Stimulated activated naive CD8-positive, alpha-beta T cell treated with anti-CD3 and anti-CD28 coated beads, Interleukin-15, amount 100 ng/mL, for 72 hours (primary cell): ENCODE data around the gene SMIM36.
"Not testable (repeated sequence)": the region's sequence is repeated elsewhere in the genome, so short reads cannot be mapped to it uniquely, and the experiment has no call there.

ENCODE experiments used
- ATAC-seq: fragments of 150-1000 bp; cut with Tn5 transposase; 2 replicates; pipeline ENCODE4 v1.10.0; 2021; ENCODE audit warnings: mild to moderate bottlenecking, moderate library complexity
- DNase-seq, 2 donors: peaks; one replicate each; pipeline ENCODE4 v3.0.0; 2021 to 2022
- H3K27ac Mint-ChIP-seq, 2 donors: one replicate each; pipeline ENCODE4 v1.8.0; 2022; ENCODE audit warnings: mild to moderate bottlenecking in 2 of 2, mixed read lengths in 2 of 2, moderate library complexity in 2 of 2
- H3K27me3 Mint-ChIP-seq: one replicate; pipeline ENCODE4 v1.8.0; 2022; ENCODE audit warnings: mixed read lengths
- H3K4me1 Mint-ChIP-seq: one replicate; pipeline ENCODE4 v1.8.0; 2022; ENCODE audit warnings: mild to moderate bottlenecking, mixed read lengths
- H3K4me3 Mint-ChIP-seq, 2 donors: one replicate each; pipeline ENCODE4 v1.8.0; 2022; ENCODE audit warnings: mild to moderate bottlenecking in 2 of 2, mixed read lengths in 2 of 2, moderate library complexity in 1 of 2
- H3K9me3 Mint-ChIP-seq, 2 donors: one replicate each; pipeline ENCODE4 v1.8.0; 2022; ENCODE audit warnings: mixed read lengths in 2 of 2

SMIM36 gene

DNA sequence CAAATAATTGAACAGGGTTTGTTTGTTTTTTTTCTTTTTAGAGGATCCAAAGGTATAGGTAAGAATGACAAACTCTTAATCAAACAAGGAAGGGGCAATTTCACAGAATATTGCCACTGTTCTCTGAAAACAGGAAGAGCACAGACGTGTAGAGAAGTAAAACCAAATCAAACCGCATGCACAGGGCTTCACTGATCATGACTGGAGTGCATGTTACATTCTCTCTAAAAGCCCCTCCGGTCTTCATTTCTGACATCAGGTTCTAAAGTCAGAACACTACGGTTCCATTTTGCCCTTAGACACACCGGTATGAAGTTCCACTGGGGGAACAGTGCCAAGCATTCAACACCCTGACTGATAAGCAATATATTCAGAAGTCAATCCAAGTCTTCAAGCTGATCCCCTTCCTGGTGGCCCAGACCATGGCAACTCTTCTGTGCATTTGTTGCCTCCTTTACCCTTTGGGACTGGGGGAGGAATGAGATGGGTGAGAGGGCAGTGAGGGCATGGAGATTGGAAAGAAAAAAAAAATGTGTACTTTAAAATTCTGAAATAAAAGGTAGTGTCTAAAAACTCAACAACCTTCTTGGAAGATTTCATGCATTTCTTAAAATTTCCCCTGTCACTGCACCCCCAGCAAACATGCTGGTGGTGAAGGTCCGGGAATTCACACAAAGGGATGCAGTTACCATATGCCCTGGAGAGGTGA is 91.0 kb downstream of the SMIM36 start:
- ATAC-seq: peak; percentile 76
- DNase-seq: peak; percentile 41 to 66
- peaks cover 47% of the 10 kb centered on the region for H3K4me1 Mint-ChIP-seq
- H3K9me3 Mint-ChIP-seq: no peaks in the 10 kb centered on the region
- H3K27me3 Mint-ChIP-seq: peaks cover 26% of the 10 kb centered on the region
- H3K27ac Mint-ChIP-seq: peak overlapping the region; percentile 97 to 98
- peak overlapping the region; percentile 94 to 97 for H3K4me3 Mint-ChIP-seq

DNA sequence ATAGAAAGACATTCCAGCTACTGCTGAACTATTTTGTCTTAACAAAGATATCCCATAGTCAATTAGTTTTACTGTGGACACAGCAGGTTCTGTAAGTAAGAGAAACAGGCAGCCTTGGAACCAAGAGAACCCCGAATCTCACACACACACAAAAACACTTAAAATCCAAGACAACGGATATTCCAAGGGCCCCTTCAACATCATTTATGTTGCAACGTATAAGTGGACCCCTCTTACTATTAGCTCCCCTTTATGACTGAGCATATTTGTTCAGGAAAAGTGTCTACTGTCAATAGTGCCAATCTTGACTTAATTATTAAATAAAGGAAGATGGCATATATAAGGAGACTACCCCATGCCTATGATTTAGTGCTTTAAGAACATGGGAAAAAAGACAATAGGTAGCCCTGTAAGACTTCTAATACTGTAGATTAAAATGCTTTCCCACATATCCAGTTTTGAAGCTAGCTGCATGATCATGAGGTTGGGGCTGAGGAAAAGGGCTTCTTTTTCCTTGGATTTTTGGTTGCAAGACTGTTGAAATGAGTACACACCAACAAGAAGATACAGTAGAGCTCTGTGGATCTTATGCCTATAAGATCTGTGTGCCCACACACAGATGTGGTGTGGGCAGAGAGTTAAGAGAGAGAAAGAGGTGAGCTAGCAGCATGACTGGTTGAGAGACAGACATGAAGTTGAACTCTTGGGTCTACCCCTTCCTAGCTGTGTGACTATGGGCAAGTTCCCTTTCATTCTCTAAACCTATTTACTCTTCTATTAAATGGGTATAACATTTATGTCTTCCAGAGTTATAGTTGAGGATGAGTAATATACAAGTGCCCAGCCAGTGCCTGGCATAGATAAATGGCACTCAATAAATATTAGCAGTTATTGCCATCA is 92.6 kb downstream of the SMIM36 start:
- no peaks in the 10 kb centered on the region for H3K9me3 Mint-ChIP-seq
- H3K27ac Mint-ChIP-seq: peak overlapping the region in 1 of 2 donors; percentile 97
- DNase-seq (no peak), ATAC-seq (no peak)
- H3K27me3 Mint-ChIP-seq: peaks cover 10% of the 10 kb centered on the region
- H3K4me3 Mint-ChIP-seq: peak overlapping the region; percentile 94 to 97
- peaks cover 63% of the 10 kb centered on the region for H3K4me1 Mint-ChIP-seq

DNA sequence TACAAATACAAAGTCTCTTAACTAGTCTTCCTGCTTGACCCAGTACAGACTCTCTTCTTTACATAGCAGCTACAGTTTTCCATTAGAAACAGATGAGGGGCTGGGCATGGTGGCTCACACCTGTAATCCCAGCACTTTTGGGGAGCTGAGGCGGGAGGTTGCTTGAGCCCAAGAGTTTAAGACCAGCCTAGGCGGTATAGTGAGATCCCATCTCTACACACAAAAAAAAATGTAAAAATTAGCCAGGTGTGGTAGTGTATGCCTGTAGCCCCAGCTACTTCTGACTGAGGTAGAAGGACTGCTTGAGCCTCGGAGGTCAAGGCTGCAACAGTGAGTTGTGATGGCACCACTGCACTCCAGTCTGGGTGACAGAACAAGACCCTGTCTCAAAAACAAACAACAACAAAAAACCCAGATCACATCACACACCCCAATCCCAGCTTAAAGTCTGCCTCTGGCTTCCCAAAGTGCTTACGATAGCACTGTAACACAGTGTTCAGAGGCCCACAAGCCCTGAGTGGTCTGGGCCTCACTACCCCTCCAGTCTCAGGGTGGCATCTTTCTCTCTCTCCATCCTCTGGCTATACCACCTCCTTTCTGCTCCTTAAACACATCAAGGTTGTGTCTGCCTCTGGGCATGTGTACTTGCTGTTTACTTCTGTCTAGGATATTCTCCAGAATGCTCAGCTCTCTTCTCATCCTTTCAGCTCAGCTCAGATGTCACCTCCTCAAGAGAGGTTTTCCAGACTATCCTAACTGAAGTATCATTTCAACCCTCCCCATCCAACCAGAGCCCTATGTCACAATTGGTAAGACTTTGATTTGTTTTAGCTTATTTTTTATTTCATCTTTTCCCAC is 93.6 kb downstream of the SMIM36 start:
- DNase-seq (no peak), ATAC-seq (no peak)
- no peaks in the 10 kb centered on the region for H3K9me3 Mint-ChIP-seq
- peaks cover 65% of the 10 kb centered on the region for H3K4me1 Mint-ChIP-seq
- H3K27me3 Mint-ChIP-seq: peaks cover under 1% of the 10 kb centered on the region
- peak overlapping the region; percentile 70 to 71 for H3K4me3 Mint-ChIP-seq
- H3K27ac Mint-ChIP-seq: peak overlapping the region in 1 of 2 donors; percentile 87

DNA sequence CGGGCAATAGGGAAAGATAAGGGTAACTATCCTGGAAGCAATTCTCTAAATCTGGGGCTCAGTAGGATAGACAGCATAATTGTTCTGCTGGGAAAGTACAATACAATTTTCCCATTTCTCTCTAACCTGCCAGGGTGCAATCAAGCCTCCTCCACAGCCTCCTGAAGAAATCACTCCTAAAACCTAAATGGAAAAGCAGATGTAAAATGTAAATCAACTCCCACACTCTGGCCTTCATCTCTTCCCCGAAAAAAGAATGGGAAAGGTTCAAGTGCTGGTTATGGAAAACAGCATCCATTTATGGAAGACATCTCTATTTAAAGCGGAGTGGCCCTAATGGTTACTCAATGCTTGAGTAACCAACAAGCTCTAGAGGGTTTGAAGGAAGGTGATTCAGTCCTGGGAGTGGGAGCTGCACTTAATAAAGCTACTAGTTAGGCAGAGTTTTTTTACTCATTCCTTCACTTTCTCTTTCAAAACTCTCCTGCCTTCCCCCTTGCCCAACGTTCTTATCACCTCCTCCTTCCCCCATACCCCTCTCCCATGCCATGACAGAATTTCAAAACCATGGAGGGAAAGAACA is 94.7 kb downstream of the SMIM36 start:
- Mint-ChIP-seq H3K9me3 (no peaks in the 10 kb centered on the region), H3K27ac (peak overlapping the region; percentile 22 to 87), H3K4me1 (peaks cover 59% of the 10 kb centered on the region), H3K4me3 (peak overlapping the region; percentile 70 to 71), H3K27me3 (no peaks in the 10 kb centered on the region)
- DNase-seq (no peak), ATAC-seq (no peak)

DNA sequence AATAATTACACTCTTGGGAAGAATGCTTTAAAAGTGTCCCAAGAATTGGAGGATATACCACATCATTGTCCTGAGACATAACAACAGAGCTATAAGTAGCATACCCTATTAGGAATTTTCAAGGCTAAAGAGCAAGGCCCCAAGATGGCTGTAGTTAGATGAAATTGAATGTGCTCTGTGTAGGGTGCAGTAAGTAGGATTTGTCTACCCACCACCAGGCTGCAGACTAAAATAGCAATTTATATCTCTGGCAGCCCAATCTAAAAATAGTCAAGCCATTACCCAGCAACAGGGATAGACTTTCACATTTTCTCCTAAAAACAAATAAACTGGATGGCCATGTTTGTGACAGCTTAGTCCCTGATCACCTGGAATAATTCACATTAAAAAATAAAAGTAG is 95.3 kb downstream of the SMIM36 start:
- H3K4me3 Mint-ChIP-seq: peak overlapping the region in 1 of 2 donors; percentile 9
- DNase-seq (no peak), ATAC-seq (no peak)
- no peak overlapping the region for H3K27ac Mint-ChIP-seq
- no peaks in the 10 kb centered on the region for H3K9me3 Mint-ChIP-seq
- no peaks in the 10 kb centered on the region for H3K27me3 Mint-ChIP-seq
- H3K4me1 Mint-ChIP-seq: peaks cover 59% of the 10 kb centered on the region

DNA sequence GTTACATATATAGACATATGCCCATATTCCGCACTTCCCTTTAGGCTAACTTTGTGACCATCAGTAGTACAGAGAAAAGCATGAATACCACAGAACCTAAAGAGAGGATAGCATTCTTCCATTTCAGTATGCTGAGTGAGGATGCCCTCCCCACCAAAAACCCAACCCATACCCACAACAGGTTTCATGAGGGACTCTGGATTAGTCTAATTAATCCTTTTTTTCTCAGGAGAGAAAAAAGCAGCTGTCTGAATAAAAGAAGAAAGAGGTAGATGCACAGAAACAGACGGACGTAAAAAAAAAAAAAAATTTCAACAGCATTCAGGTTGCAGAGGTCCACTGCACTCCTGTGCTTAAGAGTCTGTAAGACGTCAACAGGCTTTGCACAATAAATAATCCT is 96.3 kb downstream of the SMIM36 start:
- DNase-seq (no peak), ATAC-seq (no peak)
- Mint-ChIP-seq H3K27ac (peak overlapping the region in 1 of 2 donors; percentile 65), H3K9me3 (no peaks in the 10 kb centered on the region), H3K4me1 (peaks cover 59% of the 10 kb centered on the region), H3K27me3 (no peaks in the 10 kb centered on the region), H3K4me3 (peak overlapping the region; percentile 68 to 78)

DNA sequence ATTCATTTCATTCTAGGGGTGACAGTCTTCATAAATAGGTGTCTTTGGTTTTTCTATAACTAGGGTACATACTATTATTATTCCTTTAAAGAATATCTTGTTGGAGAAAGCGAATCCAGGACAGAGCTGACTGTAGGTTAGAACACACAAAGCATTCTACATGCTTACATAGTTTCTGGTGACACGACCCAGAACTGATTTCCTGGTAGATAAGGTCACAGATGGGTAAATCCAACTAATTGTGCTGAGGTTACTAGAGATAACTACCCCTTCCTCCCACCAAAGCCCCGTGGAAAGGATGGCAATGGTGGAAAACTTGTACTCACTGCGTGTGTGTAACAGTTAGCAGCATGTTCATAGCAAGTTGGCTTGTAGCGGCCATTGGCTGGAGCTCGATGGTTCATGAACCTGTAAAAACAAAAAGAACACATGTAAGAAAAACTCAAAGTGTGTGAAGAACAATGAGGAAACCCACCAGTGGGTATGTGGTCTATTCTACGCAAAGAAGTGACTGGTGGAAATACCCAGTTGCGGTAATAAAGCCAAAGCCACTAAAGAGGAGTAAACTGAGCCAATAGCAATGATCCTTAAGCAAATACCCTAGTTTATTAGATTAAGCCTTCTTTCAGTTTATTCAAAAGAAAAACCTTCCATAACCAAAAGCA is 97.3 kb downstream of the SMIM36 start:
- Mint-ChIP-seq H3K4me3 (peak overlapping the region; percentile 68 to 78), H3K27me3 (no peaks in the 10 kb centered on the region), H3K9me3 (no peaks in the 10 kb centered on the region), H3K4me1 (peaks cover 48% of the 10 kb centered on the region), H3K27ac (peak overlapping the region in 1 of 2 donors; percentile 67)
- ATAC-seq (peak; percentile 94), DNase-seq (peak; percentile 41 to 57)

DNA sequence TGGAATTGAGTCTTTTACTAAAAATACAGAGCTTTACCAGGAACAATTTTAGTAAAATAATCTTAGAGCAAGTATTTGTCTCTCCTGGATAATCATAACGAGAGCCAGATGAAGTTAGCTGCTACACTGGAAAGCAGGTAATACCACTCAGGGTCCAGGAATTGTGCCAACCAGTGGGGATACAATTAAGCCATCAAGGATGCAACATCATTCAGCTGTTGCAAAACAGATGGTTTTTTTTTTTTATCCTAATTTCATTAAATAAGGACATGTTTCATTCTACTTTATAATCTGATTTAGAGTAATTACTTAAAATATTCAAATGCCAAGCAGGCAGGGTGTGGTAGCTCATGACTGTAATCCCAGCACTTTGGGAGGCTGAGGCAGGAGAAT is 99.8 kb downstream of the SMIM36 start:
- Mint-ChIP-seq H3K4me3 (no peak overlapping the region), H3K9me3 (no peaks in the 10 kb centered on the region), H3K4me1 (peaks cover 23% of the 10 kb centered on the region), H3K27ac (peak overlapping the region in 1 of 2 donors; percentile 46), H3K27me3 (no peaks in the 10 kb centered on the region)
- ATAC-seq (no peak), DNase-seq (no peak)

DNA sequence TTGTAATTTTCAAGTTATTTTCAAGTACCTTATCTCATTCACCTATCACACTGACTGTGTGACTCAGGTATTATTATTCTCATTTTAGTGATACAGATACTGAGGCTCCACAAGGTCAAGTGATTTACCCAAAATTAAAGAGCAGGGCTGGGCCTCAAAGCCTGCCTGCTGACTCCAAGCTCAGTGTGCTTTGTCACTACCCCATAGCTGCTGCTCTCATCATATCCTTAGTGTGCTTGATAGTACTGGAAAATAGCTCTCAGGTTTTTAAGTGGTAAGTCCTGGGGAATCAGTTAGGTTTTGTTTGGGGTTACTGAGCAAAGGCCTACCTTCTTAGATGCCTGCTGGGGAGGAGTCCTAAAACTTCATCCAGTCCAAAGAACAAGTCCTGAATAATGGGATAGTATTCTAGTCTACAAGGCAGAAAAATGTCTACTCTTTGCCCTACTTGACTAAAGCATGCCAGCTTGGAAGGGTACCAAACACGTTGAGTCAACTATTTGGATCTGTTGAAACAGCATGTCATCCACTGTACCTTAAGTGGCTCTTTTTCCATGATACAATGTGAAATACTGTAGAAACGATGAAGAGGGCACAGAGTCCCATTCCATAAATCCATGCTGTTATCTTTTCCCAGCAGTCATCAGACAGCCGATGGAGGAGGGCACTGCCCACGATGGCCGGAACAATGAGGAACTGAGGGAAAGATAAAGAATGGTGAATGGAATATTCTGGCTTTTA is 100.4 kb downstream of the SMIM36 start:
- ATAC-seq: no peak
- peak overlapping the region in 1 of 2 donors; percentile 46 for H3K27ac Mint-ChIP-seq
- H3K4me3 Mint-ChIP-seq: no peak overlapping the region
- H3K9me3 Mint-ChIP-seq: no peaks in the 10 kb centered on the region
- H3K27me3 Mint-ChIP-seq: no peaks in the 10 kb centered on the region
- no peak for DNase-seq
- H3K4me1 Mint-ChIP-seq: peaks cover 20% of the 10 kb centered on the region

DNA sequence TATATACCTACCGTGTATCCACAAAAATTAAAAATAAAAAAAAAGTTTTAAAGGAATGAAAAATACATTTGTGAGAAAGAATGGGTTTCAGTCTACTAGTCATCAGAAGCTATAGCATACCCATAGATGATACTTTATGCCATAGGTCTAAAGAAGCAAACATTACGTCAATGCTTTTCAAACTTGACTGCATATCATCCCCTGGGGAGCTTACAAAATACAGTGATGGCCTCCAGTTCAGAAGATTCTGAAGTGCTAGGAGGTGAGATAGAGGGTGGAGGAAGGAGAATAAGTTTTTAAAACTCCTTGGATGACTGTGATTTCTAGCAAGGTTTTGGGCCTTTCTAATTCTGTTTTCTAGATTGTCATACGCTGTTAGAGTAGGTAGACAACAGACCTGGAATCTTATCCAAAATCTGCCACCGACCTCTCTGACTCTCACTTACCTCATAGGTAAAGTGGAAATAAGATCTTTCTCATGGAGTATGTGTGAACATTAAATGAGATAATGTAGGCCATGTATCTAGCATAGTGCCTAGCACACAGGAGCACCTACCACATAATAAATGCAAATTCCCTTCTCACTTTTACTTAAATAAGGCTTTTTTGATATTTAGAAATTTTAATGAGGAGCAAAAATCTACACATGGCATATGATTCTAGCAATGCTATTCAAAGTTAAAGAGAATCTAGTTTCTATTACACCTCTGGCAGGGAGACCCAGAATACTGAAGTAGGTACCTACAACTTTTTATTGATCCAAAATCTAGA is 102.0 kb downstream of the SMIM36 start:
- no peak for ATAC-seq
- no peak overlapping the region for H3K27ac Mint-ChIP-seq

DNA sequence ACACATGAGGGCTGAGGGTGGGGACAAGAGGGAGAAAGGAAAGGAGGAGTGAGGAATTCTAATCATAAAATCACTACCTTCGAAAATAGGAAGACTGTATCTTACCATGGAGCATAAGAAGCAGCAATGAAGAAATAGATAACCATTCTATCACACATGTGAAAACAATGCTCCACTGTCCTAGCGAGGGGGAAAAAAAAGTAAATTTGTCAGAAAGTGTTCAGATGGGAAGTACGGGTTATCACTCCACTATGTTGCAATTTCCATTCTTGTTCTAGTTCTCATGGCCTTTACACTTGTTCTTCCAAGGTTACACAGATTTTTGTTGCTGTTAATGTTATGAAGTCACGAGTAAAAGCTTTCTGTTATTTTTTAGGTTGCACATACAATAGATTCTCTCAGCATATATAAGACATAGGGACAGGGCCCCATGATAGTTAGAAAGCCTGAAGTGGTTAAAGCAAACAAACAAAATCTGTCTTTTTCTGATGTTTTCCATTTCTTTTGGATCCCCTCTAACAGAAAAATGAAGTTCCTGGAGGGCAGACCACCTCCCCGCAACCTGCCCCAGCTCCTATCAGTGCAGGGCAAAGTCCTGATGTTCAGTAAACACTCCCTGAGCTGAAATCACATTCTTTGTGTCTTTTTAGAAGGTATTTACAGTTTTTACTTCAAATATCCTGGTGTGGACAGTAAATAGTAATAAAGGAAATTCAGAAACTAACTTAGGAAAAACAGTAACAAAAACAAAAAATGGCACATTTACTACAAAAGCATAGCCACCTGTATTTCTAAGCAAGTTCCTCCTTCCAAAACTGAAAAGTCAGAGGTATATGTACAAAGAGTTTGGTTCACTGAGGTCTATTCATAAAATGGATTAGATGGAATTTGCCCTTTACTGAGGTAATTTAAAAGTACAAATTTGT is 103.3 kb downstream of the SMIM36 start:
- Mint-ChIP-seq H3K9me3 (no peaks in the 10 kb centered on the region), H3K4me3 (no peak overlapping the region), H3K27me3 (no peaks in the 10 kb centered on the region), H3K4me1 (no peaks in the 10 kb centered on the region), H3K27ac (no peak overlapping the region)
- ATAC-seq: no peak
- no peak for DNase-seq

More for the DNA sequence above, 102.0 kb downstream of the SMIM36 start:
- Mint-ChIP-seq H3K4me1 (peaks cover 8% of the 10 kb centered on the region), H3K27me3 (no peaks in the 10 kb centered on the region), H3K9me3 (no peaks in the 10 kb centered on the region), H3K4me3 (no peak overlapping the region)
- no peak for DNase-seq

DNA sequence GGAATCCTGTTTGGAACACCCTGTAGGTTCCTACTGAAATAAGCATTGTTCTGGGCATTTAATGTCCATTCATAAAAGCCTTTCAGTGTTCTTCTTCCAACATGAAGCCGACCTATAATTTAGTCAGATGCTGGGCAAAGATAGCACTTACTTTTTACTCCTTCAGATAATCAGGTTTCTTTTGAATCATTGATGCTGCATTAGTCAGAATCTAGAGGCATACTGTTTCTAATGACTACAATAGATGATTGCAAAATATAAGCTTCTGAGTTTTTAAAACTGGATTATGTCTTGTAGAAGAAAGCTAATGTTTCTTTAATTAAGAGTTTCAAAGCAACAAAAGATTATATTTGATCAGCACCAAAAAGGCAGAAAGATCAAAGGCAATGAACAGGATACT is 105.7 kb downstream of the SMIM36 start:
- Mint-ChIP-seq H3K4me3 (no peak overlapping the region), H3K27me3 (no peaks in the 10 kb centered on the region), H3K27ac (no peak overlapping the region), H3K9me3 (no peaks in the 10 kb centered on the region), H3K4me1 (no peaks in the 10 kb centered on the region)
- DNase-seq (no peak), ATAC-seq (no peak)

DNA sequence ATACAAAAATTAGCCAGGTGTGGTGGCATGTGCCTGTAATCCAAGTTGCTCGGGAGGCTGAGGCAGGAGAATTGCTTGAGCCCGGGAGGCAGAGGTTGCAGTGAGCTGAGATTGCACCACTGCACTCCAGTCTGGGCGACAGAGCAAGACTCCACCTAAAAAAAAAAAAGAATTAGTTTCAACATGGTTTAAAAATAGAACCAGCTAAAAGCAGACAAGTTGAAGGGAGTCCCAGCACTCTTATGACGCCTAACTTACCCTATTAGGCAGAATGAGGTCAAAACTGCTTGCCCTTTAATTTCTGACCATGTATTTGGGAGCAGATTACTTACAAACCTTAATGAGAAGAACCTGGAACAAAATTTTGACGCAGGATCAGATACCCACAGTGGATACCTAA is 107.1 kb downstream of the SMIM36 start:
- not testable (repeated sequence) for H3K27ac Mint-ChIP-seq, H3K9me3 Mint-ChIP-seq, DNase-seq, H3K4me1 Mint-ChIP-seq, ATAC-seq, H3K27me3 Mint-ChIP-seq, H3K4me3 Mint-ChIP-seq
